NB4 (cell line): ENCODE results near the gene C1GALT1C1.

Source experiments
- MAX ChIP-seq: IDR thresholded peaks from 2 replicates; pipeline ENCODE4 v1.6.1; 2011; ENCODE audit warnings: low read depth, low read length
- MYC ChIP-seq: IDR thresholded peaks from 2 replicates; pipeline ENCODE4 v1.6.1; 2011; ENCODE audit warnings: low read depth, low read length
- POLR2A ChIP-seq: IDR thresholded peaks from 2 replicates; pipeline ENCODE4 v1.6.1; 2011; ENCODE audit warnings: mild to moderate bottlenecking; ENCODE audit not compliant: insufficient read length; ENCODE audit errors: extremely low read depth
- TF ChIP-seq, protein P1 (sequence below): IDR thresholded peaks from one replicate; pipeline ENCODE4 v1.5.1; 2012; ENCODE audit warnings: low read depth, low read length

DNA sequence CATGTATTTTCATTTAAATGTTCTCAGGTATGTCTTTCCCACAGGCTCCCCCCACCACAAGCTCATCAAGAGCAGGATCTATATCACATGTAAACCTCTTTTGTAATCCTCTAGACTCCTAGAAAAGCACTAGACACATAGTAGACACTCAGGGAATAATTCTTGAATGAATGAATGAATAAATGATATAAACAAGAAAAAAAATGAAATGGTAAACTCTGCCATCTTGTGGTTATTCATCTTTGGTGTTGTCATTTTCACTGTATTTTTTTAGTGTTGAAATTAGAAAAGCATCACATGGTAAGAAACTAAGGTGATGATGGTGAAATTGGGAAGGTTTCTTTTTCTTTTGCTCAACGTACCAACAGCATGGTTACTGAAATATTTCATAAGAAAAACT lies 34.2 kb upstream of the C1GALT1C1 start:
- TF ChIP-seq MAX (no peak), POLR2A (no peak), MYC (no peak)
- TF ChIP-seq, protein P1, sequence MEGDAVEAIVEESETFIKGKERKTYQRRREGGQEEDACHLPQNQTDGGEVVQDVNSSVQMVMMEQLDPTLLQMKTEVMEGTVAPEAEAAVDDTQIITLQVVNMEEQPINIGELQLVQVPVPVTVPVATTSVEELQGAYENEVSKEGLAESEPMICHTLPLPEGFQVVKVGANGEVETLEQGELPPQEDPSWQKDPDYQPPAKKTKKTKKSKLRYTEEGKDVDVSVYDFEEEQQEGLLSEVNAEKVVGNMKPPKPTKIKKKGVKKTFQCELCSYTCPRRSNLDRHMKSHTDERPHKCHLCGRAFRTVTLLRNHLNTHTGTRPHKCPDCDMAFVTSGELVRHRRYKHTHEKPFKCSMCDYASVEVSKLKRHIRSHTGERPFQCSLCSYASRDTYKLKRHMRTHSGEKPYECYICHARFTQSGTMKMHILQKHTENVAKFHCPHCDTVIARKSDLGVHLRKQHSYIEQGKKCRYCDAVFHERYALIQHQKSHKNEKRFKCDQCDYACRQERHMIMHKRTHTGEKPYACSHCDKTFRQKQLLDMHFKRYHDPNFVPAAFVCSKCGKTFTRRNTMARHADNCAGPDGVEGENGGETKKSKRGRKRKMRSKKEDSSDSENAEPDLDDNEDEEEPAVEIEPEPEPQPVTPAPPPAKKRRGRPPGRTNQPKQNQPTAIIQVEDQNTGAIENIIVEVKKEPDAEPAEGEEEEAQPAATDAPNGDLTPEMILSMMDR, result no peak
